NCI-H2196 treated with DMSO at 0.1 percent for 48 hours (cell line): ENCODE results near the gene TUBB3.
A peak's percentile ranks its signal among the peaks of the same experiment; 100 is the strongest.
"Not testable (repeated sequence)": the region's sequence is repeated elsewhere in the genome, so short reads cannot be mapped to it uniquely, and the experiment has no call there.

Experiments used
- DNase-seq: peaks from one replicate; lab custom pipeline; 2025; ENCODE audit not compliant: unreplicated experiment; lab: John Stamatoyannopoulos, UW

Gene TUBB3

DNA sequence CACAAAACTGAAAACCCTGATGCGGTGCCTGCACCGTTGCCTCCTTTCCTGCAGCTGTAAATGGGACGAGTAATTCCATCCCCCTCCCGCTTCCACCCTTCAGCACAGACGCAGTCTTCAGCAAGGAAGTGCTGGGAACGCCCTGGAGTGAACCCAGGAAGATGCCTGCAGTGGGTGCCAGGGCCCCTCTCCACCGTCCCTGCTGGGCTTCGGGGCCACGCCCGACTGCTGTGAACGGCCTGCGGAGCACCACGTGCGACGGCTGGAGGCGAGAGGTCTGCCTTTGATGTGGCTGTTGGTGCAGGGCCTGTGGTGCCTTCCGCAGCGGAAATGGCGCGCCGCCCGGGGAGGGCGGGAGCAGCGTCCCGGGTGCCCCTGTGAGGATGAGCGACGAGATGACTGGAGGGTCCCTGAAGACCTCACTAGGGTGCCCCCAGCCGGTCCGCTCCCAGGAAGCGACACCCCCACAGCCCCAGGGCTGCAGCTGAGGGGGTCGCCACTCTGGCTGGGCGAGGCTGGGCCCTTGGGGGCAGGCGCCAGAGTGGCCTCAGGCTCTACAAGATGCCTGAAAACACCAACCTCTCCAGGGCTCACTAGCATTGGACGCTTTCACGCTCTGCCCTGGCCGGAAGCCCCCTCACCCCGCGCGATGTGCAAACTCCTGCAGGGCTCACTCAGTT, 5.2 kb upstream of the TUBB3 start:
- peak; percentile 26 for DNase-seq

DNA sequence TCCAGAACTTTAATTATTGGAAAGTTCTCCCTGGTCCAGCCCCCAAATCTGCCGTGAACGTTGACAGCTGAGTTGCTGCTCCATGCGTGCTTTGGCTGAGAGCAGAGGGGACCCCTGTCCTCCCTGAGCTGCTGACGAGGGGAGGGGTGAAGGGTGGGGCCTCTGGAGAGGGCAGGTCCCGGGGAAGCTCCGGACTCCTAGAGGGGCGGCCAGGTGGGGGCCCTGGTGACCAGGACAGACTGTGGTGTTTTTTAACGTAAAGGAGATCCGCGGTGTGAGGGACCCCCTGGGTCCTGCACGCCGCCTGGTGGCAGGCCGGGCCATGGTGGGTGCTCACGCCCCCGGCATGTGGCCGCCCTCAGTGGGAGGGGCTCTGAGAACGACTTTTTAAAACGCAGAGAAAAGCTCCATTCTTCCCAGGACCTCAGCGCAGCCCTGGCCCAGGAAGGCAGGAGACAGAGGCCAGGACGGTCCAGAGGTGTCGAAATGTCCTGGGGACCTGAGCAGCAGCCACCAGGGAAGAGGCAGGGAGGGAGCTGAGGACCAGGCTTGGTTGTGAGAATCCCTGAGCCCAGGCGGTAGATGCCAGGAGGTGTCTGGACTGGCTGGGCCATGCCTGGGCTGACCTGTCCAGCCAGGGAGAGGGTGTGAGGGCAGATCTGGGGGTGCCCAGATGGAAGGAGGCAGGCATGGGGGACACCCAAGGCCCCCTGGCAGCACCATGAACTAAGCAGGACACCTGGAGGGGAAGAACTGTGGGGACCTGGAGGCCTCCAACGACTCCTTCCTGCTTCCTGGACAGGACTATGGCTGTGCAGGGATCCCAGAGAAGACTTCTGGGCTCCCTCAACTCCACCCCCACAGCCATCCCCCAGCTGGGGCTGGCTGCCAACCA, 4.4 kb upstream of the TUBB3 start, which contains the start of gene MC1R:
MC1R (plus strand) TSS at position 410 of the 895 bp plus-strand sequence; CDS start at position 807, 397 bp downstream.
- DNase-seq: no peak

DNA sequence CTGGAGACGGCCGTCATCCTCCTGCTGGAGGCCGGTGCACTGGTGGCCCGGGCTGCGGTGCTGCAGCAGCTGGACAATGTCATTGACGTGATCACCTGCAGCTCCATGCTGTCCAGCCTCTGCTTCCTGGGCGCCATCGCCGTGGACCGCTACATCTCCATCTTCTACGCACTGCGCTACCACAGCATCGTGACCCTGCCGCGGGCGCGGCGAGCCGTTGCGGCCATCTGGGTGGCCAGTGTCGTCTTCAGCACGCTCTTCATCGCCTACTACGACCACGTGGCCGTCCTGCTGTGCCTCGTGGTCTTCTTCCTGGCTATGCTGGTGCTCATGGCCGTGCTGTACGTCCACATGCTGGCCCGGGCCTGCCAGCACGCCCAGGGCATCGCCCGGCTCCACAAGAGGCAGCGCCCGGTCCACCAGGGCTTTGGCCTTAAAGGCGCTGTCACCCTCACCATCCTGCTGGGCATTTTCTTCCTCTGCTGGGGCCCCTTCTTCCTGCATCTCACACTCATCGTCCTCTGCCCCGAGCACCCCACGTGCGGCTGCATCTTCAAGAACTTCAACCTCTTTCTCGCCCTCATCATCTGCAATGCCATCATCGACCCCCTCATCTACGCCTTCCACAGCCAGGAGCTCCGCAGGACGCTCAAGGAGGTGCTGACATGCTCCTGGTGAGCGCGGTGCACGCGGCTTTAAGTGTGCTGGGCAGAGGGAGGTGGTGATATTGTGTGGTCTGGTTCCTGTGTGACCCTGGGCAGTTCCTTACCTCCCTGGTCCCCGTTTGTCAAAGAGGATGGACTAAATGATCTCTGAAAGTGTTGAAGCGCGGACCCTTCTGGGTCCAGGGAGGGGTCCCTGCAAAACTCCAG, 3.4 kb upstream of the TUBB3 start:
- no peak for DNase-seq

DNA sequence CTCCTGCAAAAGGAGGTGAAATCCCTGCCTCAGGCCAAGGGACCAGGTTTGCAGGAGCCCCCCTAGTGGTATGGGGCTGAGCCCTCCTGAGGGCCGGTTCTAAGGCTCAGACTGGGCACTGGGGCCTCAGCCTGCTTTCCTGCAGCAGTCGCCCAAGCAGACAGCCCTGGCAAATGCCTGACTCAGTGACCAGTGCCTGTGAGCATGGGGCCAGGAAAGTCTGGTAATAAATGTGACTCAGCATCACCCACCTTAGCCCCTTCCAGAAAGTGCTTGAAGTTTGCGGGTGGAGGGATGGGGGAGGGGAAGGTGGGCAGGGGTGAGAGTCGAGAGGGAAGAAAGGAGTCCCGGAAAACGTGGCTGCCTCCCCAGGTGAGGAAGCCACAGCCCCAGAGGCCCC, 2.4 kb upstream of the TUBB3 start:
- DNase-seq: no peak

DNA sequence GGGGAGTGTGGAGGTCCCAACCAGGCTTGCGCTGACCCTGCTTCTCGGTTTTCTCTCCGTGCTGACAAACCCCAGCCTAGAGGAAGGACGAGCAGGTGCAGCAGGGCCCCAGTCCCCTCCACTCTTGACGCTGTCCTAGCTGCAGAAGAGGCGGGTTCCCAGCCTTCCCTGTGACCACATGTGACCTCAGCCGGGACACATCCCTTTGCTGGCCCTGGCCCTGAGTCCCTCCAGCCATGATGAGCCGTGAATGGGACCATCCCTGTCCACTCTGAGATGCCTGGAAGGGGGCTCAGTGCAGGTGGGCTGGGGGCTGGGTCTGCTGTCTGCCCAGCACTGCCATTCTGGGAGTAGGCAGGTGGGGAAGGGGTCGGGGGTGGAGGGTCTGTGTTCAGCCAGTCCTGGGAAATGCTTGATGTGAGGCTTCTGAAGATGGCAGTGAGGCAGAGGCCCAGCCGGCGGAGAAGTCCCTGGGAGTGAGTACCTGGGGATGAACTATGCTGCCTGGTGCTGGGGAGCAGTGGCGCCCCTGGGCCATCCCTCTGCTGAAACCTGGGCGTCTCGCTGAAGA, 1.9 kb upstream of the TUBB3 start:
- DNase-seq: no peak

DNA sequence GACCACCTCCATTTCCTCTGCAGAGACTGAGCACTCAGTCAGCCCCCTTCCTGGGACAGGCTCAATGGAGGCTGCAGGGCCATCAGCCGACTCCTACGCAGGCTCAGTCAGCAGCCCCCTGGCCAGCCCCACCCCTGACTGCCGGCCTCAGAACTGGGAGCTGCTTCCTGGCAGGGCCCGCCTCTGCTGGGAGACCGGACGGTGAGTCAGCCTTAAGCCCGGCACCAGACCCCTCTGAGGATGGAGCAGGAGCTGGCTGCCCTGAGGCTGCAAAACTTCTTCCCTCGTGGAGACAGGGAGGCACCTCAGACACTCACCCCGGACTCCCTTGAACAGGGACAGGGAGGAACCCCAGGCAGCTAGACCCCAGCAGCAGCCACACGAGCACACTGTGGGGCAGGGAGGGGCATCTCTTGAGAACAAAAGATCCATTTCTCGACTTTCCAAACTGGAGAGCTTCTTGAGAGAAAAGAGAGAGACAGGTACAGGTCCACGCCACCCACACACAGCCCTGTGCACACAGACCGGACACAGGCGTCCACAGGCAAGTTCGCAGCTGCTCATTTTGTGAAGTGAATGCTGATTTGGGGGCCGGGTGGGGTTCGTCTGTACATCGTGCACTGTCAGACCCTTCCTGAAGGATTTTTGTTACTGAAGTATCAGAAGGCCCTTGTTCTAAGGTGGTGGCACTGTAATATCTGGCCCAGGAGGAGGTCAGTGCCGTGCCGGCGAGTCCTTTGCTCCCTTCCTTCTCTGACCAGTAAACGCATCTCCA, 1.3 kb upstream of the TUBB3 start:
- DNase-seq: no peak

DNA sequence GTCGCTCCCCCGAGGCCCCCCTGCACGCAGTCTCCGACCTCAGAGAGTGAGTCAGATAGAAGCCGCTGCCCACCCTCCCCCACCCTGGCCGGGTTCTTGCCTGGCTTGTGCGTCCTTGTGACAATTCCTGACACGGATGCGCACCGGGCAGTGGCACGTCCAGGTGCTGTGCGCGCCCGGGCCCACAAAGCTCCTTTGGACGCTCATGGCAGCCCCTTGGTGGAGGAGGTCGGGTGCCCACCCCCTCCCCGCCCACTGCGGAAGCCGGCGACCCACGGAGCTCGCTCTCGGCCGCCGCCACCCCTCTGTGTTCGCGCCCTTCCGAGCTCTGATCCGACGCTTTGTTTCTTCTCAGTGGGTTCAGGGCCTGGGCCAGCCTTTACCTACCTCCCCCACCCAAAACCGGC, 662 bp upstream of the TUBB3 start:
- no peak for DNase-seq

DNA sequence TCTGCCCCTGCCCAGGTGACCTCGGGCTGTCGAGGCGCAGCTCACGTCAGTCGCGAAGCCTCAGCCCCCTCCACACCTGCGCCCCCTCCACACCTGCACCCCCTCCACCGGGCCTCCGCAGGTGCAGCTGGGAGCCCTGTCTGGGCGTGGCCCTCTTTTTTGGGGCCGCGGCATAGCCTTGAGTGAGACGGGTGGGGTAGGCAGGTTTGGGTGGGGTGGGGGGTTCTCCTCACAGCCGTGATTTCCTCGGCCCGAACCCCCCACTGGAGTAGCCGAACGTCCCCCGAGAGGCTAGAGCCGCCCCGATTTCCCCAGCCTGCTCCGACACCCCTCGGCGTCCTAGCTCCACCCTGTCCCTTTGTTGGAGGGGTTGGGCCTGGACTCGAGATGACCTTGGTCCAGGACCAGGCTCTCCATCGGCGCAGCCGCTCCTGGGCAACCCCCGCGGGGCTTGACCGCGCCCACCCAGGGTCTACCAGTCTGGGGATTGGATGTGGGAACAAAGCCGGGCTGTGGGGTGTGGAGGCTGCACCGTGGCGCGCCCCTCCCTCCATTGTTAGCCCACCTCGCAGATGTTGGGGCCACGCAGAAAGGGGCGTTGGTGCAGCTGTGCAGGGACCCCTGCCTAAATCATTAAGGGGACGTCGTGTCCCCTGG, 626 bp downstream of the TUBB3 start:
- DNase-seq: no peak

DNA sequence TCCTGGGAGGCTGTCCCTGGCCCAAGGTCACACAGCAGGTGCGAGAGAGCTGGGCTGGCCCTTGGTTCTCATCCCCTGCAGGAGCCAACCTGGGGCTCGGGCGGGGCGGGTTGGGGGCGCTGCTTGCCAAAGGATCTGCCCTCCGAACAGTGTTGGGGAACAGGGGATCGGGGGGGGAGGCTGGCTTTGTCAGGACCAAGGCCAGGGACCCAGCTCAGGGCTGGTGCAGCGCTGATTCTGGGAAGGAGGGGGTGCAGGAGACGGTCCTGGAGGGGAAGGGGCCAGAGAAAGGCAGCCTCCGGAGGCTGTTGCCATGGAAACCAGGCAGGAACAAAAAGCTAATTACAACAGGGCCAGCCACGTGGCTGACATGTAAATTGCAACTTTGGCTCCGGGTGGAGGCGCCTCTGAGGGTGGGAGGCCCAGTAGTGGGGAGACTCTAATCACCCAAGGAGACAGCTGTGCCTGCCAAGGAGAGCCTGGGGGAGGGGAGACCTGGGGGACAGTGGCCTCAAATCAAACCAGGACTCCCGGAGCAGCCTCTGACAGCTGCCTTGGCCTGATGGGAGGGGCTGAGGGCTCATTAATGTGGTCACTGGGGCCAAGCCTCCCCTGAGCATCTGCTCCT, 1.3 kb downstream of the TUBB3 start:
- peak; percentile 14 for DNase-seq

DNA sequence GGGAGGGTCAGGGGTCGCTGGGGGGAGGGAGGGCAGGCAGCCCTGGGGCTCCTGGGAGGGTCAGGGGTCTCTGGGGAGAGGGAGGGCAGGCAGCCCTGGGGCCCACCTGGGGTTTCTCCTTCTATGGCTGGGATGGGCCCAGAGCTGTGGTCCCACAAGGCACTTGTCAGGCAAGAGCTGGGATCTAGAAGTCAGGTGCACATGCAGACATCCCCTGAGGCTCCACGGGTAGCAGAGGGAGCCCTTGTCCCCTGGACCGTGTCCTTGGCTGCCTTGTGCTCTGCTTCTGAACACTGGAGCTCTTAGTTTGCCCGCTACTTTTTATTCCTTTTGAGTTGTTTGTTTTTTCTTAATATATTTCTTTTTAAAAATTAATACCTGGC, 1.8 kb downstream of the TUBB3 start:
- no peak for DNase-seq

DNA sequence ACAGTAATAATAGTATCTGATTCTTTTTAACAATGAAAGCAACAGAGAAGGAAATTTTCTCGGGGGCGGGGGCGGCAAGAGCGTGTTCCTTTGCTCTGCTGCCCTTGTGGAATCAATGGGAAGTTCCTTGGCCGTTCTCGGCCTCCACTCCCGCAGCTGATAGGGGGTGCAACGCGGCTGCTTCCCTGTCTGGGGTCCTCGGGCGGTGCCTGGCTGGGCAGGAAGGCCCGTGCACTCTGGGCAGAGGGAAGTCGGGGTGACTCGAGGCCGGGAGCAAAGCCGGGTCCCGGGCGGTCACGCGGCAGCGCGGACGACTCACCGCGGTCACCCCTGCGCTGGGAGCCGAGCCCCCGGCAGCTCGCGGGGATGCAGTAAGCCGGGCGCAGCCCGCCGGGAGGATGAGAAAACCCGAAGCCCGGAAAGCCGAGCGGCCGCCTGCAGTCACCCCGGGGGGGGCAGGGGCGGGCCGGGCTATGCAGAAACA, 2.5 kb downstream of the TUBB3 start:
- DNase-seq: no peak

DNA sequence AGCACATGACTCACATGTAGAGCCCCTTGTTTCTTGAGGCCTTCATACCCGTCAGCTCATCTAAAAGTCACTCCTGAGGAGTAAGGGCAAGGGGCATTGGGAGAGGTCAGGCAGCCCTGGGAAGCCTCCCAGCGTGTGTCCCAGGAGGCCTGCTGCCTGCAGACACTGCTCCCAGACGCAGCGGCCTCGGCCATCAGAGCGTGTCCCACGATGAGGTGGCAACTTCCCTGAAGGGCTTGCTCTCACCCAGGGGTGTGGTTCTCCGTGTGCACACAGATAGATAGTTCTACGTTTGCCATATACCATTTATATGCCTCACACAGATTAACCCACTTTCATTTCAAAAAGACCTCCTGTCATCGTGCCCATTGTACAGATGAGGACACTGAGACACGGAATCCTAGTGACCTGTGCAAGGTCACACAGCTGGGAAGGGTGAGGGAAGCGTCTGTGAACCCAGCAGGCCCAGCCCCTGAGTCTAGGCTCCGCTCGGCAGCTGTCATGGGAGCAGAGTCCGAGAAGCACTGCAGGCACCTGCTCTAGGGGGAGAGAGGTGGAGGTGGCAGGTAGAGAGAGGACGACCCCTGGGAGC, 8.3 kb downstream of the TUBB3 start:
- no peak for DNase-seq

DNA sequence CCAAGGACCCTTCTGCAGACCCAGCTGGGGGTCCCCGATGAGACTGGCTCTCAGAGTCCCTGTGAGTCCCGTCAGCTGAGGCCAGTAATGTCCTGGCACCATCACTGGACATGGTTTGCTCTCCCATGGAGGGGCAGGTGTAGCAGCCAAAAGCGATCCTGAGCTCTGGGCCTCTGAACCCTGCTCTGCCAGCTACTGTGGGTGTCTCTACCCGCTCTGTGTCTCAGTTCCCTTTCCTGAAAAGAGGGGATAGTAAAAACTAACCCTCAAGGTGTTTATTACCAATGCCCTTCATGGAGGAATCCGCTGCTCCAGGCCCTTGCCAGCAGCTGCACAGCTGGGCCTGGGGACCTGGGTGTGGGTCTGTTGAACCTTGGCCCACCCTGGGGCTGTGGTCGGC, 8.8 kb downstream of the TUBB3 start:
- no peak for DNase-seq

DNA sequence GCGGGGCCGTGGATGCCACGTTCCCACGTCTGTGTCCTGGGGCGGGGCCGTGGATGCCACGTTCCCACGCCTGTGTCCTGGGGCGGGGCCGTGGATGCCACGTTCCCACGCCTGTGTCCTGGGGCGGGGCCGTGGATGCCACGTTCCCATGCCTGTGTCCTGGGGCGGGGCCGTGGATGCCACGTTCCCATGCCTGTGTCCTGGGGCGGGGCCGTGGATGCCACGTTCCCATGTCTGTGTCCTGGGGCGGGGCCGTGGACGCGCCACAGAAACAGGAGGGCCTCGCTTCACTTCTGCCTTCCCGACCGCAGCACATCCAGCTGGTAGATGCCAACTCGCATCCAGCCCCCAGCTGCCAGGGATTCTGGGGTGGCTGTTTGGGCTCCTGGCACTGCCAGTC, 10.9 kb downstream of the TUBB3 start:
- not testable (repeated sequence) for DNase-seq

DNA sequence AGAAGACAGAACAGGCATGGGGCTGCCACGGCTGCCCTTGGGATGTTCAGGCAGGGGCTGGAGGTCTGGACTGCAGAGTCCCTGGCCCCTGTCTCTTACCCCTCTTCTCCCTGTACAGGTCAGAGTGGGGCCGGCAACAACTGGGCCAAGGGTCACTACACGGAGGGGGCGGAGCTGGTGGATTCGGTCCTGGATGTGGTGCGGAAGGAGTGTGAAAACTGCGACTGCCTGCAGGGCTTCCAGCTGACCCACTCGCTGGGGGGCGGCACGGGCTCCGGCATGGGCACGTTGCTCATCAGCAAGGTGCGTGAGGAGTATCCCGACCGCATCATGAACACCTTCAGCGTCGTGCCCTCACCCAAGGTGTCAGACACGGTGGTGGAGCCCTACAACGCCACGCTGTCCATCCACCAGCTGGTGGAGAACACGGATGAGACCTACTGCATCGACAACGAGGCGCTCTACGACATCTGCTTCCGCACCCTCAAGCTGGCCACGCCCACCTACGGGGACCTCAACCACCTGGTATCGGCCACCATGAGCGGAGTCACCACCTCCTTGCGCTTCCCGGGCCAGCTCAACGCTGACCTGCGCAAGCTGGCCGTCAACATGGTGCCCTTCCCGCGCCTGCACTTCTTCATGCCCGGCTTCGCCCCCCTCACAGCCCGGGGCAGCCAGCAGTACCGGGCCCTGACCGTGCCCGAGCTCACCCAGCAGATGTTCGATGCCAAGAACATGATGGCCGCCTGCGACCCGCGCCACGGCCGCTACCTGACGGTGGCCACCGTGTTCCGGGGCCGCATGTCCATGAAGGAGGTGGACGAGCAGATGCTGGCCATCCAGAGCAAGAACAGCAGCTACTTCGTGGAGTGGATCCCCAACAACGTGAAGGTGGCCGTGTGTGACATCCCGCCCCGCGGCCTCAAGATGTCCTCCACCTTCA, 11.7 kb downstream of the TUBB3 start:
- no peak for DNase-seq

DNA sequence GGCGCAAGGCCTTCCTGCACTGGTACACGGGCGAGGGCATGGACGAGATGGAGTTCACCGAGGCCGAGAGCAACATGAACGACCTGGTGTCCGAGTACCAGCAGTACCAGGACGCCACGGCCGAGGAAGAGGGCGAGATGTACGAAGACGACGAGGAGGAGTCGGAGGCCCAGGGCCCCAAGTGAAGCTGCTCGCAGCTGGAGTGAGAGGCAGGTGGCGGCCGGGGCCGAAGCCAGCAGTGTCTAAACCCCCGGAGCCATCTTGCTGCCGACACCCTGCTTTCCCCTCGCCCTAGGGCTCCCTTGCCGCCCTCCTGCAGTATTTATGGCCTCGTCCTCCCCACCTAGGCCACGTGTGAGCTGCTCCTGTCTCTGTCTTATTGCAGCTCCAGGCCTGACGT, 12.5 kb downstream of the TUBB3 start:
- not testable (repeated sequence) for DNase-seq

DNA sequence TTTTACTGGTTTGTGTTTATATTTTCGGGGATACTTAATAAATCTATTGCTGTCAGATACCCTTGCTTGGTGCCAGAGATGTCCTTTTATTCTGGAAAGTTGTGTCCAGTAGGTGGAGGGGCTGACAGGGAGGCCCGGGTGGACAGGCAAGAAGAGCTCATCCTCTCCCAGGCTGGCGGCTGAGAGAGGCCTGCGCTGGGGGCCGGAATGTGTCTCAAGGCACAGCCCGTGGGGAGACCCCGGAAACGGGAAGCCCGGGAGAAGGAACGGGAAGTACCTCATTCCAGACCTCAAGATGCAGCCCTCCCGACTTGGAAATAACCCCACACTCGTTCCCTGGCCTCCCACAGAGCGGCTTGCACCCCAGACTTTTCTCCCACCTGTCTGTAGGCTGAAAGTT, 12.9 kb downstream of the TUBB3 start:
- no peak for DNase-seq

DNA sequence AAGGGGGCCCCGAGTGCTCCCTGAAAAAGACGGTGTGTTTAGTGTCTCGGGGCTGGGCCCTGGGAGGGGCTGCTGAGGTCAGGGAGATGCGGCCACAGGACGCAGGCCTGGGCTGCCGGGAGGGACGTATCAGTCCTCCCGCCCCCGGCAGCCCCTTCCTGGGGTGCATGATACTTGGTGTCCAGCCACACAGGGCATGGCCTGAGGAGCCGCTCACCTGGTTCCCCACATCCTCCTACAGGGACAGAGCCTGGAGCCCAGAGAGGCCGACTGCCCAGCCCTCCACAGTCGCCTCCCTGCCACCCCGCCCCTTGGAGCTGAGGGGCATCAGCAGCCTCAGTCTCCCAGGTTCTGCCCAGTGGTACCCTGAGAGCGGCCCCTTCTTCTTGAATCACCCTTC, 13.4 kb downstream of the TUBB3 start:
- no peak for DNase-seq
